LNCAP (cell line): Measurements from ENCODE around the gene ATP6V1G3.

ENCODE experiments used
- CTCF ChIP-seq: fragments of 450-650 bp; IDR thresholded peaks from 2 replicates; pipeline ENCODE4 v1.5.1; 2017; ENCODE audit warnings: mild to moderate bottlenecking

Gene ATP6V1G3

GRCh38 chr1:198538579-198539364 lies 1.7 kb downstream of the ATP6V1G3 start:
- TF ChIP-seq CTCF = no peak

- no peak for TF ChIP-seq CTCF
Observed at GRCh38 chr1:198535631-198536030, 4.8 kb downstream of the ATP6V1G3 start.

GRCh38 chr1:198534548-198535418 lies 5.7 kb downstream of the ATP6V1G3 start:
- no peak for TF ChIP-seq CTCF

- TF ChIP-seq CTCF = no peak
Observed at GRCh38 chr1:198531891-198532290, 8.6 kb downstream of the ATP6V1G3 start.

- no peak for TF ChIP-seq CTCF
Observed at GRCh38 chr1:198530953-198531352, 9.5 kb downstream of the ATP6V1G3 start.

- no peak for TF ChIP-seq CTCF
Observed at GRCh38 chr1:198529414-198529813, 11.1 kb downstream of the ATP6V1G3 start.

GRCh38 chr1:198528364-198528763 lies 12.1 kb downstream of the ATP6V1G3 start:
- no peak for TF ChIP-seq CTCF
